Amniotic epithelial cell (primary cell): ENCODE results near the gene PLEKHA4.

Experiments
- DNase-seq: peaks from one replicate; pipeline ENCODE4 v3.0.0-alpha.2; 2010; ENCODE audit warnings: low read depth

The PLEKHA4 gene

DNA sequence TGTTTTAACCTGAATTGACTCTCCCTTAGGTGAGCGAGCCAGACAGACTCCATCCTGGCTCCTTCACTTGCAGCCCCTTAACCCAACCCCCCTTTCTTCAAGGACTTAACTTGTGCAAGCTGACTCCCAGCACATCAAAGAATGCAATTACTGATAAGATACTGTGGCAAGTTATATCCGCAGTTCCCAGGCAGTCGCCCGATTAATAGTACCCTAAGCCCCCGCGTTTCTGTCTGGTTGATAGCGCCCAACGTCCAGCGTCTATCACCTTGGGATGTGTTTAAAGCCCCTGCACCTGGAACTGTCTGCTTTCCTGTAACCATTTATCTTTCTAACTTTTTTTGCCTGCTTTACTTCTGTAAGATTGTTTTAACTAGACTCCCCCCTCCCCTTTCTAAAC is 38.3 kb downstream of the PLEKHA4 start:
- peak; percentile 43 for DNase-seq

DNA sequence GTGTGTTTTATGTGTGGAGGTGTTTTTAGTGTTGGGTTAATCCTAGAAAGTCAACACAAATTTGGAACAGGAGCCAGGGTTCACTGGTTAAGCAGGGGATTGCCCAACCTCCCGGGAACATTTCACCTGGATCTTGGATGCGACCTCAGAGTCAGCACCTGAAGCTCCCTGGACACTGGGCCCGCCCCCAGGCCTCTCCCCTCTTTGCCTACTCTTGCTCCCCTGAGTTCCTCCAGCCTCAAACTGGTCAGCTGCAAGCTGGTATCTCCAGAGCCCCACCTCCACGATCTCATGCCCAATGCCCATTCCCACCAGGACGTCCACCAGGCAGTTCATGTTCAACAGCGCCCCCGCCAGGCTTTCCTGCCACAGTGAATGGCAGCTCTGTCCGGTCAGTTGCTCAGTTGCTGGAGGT is 41.8 kb downstream of the PLEKHA4 start:
- DNase-seq = no peak

DNA sequence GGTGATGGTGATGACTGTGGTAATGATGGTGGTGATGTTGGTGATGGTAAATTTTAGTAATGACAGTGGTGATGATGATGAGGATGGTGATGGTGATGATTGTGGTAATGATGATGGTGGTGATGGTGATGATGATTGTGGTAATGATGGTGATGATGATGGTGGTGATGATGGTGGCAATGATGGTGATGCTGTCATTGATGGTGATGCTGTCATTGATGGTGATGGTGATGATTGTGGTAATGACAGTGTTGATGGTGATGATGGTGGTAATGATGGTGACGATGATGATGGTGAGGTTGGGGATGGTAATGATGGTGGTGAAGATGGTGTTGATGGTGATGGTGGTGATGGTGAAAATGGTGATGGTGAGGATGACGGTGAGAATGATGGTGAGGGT is 45.9 kb downstream of the PLEKHA4 start:
- no peak for DNase-seq

DNA sequence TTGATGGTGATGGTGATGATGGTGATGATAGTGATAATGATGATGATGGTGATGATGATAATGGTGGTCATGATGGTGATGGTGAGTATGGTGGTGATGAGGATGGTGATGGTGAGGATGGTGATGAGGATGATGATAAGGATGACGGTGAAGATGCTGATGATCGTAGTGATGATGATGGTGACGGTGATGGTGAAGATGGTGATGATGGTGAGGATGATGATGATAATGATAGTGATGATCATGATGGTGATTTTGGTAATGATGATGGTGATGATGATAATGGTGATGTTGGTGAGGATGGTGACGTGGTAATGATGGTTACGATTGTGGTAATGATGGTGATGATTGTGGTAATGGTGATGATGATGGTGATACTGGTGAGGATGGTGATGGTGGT is 46.8 kb downstream of the PLEKHA4 start:
- no peak for DNase-seq

DNA sequence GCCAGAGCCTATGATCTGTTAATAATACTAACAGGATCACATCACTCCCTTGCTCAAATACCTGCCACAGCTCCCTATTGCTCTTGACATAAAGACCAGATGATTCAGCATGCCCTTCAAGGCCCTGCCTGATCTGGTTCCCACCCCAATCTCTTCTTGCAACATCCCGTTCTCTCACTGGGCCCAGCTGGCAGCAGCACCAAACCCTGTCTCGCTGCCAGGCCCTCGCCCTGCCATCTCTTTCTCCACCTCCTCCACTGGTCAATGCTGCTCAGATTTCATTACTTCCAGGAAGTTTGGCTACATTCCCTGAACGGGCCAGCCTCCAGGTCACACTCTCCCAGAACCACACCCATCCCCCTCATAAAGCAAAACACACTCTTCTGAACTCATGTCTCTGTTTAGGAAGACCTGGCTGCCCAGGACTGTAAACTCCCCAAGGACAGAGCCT is 49.0 kb downstream of the PLEKHA4 start:
- DNase-seq = peak; percentile 89

DNA sequence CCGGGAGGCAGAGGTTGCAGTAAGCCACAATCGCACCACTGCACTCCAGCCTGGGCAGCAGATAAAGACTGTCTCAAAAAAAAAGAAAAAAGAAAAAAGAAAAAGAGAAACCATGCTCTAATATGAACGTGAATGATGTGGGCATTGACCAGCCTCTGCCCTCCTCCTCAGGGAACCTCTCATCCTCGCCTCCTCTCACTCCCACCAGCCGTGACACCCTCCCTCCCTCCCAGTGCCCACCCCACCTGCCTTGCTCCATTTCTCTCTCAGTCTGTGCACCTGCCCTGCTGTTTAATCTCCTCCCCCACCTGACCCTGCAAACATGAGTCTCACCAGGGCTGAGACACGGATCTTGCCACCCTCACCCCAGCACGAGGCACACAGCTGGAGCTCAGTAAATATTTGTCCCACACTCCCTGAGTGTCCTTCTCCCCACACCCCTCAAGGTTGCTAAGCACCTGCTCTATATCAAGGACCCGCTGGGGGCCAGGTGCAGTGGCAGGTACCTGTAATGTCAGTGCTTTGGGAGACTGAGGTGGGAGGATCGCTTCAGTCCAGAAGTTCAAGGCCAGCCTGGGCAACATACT is 50.1 kb downstream of the PLEKHA4 start:
- DNase-seq = no peak

DNA sequence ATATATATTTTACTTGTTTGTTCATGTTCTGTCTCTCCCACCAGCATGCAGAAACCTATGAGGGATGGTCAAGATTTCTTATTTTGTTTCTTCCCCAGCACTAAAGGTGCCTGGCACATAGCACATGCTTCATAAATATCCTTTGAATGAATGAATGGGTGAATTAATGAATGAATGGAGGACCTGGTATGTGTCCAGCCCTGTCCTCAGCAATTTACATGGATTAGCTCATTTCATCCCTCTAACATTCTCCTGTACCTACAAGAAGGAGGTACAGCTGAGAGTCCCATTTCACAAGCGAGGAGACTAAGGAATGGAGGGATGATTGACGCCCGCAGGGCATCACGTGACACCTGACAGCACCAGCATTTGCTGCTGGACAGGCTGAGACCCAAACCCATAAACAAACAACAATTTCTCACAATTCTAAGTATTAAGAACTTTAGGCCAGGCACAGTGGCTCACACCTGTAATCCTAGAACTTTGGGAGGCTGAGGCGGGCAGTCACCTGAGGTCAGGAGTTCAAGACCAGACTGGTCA is 50.8 kb downstream of the PLEKHA4 start:
- DNase-seq = no peak

DNA sequence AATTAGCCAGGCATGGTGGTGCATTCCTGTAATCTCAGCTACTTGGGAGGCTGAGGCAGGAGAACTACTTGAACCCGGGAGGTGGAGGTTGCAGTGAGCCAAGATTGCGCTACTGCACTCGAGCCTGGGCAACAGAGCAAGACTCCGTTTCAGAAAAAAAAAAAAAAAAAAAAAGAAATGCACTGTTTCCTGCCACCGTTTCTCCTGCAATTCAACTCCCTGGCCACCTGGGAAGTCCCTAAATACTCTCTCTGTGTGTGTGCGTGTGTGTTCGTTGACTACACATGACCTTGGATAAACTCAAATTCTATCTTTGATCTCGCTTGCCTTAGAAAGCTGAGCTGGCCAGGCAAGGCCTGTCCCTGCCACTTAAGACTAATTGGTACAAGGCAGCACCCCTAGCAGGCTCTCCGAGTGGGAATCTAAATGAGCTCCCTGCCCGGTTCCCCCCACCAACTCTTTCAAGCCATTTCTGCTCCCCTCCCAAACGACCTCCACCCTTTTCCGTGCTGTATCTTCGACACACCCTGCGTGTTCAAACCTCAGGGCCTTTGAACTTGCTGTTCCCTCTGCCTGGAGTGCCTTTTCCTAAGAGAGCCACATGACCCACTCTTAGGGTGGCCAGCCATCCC is 52.4 kb downstream of the PLEKHA4 start:
- no peak for DNase-seq

DNA sequence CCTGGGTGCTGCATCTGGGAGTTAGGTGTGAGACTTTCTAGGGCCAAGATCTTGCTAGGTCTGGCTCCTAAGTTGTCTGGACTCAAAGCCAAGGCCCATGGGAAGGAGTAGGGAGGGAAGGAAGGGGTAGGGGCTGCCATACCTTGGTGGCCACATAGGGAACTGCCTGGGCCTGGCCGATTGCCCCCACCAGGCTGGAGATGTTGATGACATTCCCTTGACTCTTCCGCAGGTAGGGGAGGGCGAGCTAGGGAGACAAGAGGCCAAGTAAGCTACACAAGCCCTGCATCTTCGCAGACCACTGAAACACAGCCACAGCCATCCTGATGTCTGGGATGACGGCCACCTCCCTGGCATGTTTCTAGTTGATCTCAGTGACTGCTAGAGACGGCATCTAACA is 53.5 kb downstream of the PLEKHA4 start:
- no peak for DNase-seq

DNA sequence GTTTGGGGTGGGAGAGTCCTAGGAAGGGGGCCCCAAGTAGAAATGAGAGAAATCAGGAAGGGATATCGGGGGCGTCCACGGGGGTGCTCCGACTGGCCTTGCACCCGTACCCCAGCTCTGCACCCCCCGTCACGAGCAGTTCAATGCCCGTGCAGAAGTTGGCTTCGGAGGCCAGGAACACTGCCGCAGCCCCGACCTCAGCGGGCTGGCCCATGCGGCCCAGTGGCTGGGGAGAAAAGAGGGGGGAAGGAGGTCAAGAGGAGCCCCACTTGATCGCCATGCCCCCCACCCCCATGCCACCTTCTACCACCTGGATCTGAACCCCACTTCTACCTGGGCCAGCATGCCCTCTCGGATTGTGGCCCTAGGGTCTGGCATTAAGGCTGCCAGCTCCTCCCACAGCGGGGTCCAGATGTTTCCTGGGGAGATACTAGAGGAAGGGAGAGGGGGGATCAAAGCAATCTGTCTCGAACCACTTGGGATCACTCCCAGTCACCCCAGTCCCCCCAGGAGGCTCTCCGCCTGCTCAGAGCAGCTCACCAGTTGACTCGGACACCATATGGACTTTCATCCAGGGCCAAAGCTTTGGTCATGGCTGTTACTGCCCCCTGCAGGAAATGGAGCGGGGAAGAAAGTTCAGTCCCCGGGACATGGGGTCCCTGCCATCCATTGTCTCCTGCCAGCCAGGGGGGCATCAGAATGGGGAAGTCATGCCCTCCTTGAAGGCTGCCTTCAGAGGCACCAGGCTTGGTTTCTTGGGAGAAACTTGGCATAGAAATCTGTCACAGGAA is 55.1 kb downstream of the PLEKHA4 start:
- DNase-seq = no peak

DNA sequence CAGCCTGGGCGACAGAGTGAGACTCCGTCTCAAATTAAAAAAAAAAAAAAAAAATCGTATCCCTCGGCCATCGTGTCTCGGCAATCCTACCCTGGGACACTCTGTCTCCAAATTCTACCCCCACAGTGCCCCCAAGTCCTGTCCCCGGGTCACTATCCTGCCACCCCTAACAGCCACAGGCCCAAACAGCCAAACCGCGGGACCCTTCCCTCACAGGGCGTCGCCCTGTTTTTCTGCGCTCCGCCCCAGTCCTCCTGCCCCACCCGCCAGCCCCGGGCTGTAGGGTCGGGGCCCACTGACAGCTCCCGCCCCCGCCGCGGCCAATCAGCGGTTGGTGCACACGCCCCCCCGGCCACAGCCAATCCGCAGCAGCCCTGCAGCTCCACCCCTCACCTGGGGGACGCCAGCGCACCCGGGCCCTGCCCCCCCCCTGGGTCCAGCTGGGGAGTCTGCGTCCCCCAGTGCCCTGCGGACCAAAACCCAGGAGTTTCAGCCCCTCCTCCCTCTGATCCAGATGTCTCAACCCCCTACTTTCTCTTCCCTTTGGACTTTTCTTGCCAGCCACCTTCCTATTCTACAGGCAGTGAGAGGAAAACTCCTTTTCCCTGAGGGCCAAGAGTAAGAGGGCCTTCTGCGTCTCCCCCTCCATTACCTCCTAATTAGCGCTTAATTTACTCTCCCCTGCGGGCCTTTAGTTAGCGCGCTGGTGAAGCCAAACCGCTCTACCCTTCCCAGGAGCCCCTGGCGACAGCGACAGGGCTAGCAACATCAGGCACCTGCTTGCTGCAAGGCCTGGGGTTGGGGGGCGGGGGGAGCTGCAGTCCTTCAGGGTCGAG is 56.1 kb downstream of the PLEKHA4 start:
- DNase-seq = peak; percentile 62

DNA sequence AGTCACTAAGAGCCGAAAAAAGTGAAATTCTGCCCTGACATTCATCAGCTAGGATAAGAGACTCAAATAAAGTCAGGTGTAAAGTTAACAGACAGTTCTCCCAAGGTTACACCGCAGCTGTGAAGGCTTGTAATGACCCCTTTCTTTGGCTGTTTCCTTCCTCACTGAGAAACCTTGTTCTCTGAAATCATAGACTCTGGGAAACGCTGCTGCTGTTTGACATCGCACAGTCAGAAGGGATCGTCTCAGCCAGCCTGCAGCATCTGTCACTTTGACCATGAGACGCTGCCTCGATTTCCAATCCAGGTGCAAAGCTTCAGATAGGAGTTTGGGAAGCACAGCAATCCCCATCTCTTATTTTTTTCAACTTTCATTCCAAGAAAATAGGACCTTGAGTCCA is 58.3 kb downstream of the PLEKHA4 start:
- DNase-seq = no peak

DNA sequence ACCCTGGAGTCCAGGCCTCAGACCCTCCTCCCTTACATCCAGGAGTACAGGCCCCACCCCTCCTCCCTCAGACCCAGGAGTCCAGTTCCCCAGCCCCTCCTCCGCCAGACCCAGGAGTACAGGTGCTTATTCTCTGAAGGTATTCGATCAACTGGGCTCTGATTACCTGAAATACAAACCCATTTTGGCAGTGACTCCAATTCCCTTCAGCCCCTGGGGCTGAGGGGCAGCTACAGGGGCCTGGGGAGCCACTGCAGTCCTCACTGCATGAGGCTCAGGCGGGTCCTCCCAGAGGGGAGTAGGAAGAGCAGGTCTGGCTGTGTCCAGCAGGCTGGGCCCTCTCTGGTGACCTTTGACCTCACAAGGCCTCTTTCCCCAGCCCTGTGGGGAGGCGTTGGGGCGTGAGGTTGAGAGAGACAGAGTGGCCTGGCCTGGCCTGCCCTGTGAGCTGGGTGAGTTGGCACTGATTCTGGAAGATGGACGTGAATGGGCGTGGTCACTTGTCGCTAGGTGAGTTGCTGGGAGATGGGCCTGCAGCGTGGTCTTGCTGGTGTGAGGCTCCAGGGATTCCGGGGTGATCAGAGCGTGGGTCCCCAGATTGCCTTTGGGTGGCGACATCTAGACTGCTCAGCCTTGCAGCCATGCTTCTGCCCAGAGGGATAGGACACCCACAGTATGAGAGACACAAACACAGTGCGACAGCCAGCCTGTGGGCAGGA is 60.7 kb downstream of the PLEKHA4 start:
- no peak for DNase-seq

DNA sequence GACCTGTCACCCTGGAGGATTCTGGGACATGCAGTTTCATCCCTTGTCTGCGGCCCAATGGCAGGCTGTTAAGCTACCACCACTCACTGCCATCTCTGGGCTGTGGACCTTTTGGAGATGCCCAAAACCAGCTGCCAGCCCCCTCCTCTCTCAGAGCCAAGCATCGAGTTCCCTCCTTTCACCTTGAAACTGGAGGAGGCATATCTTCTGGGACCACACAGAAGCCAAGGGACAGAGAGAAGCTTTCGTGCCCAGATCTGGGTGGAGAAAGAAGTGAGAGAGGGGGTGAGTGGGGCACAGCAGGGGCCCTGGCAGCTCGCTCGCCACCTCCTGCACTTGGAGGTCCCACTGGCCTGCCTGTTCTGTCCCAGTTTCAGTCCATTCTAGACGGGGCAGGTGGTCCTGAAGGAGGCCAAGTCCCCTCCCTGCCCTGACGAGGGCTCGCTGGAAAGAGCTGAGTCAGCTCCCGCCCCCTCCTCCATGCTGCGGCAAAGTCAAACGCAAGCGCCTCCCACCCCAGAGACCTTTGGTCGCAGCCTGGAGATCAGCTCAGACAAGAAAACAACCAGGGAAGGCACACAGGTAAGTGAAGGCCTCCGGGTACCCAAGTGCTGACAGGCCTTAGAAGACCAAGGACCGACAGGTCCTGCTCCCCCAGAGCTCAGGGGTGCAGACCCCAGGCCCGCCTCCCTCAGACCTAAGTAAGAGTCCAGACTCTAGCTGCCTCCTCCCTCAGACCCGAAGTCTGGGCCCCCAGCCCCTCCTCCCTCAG is 61.4 kb downstream of the PLEKHA4 start:
- peak; percentile 57 for DNase-seq

DNA sequence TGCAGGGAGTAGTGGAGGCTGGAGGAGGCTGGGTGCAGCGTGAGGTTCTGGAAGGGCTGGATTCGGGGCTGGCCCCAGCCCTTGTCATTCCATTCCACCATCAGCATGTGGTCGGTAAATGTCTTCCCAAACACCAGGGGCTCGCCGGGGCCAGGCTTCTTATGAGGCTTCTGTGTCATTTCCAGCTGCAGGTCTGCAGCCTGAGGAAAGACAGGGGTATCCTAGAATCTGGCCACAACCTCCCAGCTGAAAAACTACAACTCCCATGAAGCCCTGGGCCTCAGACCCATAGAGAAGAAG is 61.9 kb downstream of the PLEKHA4 start:
- DNase-seq = no peak

DNA sequence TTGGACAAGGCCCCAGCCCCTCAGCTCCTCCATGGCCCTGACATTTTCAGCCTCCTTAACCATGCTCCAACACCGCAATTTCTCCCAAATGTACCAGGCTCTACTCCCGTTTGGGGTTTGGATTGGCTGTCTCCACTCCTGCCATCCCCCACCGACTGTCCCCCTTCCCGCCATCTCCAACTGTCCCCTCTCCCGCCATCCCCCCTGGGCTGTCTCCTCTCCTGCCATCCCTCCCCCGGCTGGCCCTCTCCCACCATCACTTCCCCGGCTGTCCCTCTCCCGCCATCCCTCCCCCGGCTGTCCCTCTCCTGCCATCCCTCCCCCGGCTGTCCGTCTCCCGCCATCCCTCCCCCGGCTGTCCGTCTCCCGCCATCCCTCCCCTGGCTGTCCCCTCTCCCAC is 63.0 kb downstream of the PLEKHA4 start:
- DNase-seq = no peak

DNA sequence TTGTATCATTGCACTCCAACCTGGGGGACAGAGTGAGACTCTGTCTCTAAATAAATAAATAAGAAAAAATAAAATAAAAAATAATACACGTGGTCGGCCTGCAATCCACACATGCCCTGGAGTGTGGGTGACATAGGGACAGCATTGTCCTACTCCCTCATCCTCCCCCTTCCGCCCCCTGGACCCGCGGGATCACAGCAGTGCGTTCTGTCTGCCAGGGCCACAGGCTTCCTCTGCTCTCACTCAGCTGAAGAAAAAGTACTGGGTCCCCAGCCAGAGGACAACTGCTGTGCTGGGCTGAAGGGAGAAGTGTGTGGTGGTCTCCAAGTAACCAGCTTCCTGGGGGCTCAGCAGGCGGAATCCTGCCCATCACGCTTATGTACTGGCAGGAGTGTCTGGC is 63.9 kb downstream of the PLEKHA4 start:
- no peak for DNase-seq

DNA sequence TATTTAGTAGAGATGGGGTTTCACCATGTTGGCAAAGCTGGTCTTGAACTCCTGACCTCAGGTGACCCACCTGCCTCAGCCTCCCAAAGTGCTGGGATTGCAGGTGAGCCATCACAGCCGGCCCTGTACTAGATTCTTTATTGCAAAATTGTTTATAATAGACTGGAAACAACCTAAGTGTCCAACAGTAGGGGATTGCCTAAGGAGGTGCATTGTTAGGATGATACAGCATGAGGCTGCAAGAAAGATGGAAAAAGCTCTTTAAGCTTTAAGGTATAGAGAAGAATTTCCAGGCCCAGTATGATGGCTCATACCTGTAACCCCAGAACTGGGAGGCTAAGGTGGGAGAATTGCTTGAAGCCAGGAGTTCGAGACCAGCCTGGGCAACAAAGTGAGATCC is 65.8 kb downstream of the PLEKHA4 start:
- no peak for DNase-seq

DNA sequence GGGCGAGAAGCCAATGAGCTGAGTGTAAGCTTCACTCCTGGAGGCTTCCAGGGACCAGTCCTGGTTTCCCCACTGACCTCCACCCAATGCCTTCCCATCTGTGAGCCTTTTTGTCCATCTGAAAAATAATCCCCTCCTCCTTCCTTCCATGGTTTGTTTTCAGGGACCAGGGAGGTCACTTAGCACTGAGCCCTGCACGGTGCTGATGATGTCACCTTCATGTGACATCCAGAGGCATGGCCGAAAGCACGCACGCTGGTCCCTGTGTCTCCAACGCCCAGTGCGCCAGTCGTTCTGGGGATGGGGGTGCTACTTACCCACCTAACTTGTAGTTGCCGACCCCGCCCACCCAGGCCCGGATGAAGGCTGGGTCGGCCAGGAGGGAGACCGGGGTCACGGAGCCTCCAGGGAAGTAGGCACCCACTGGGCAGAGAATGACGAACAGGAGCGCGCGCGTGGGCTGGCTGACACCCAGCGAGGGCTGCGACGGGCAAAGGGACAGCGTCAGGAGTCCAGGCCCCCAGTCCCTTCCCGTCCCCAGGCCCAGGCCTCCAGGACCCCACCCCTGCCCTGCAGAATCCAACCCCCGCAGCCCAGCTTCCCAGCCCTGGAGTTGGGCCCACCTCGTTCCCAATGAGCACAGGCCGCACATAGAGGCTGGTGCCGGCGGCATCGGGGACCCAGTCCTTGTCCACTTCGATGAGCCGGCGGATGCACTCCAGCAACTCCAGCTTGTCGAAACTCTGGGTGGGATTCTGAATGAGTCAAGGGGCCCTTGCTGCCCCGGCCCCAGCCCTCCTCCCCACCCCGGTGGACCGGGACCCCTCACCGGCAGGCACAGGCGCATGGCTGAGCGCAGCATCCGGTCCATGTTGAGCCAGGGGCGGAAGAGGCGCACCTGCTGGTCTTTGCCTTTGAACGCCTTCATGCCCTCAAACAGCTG is 68.8 kb downstream of the PLEKHA4 start:
- DNase-seq = no peak

DNA sequence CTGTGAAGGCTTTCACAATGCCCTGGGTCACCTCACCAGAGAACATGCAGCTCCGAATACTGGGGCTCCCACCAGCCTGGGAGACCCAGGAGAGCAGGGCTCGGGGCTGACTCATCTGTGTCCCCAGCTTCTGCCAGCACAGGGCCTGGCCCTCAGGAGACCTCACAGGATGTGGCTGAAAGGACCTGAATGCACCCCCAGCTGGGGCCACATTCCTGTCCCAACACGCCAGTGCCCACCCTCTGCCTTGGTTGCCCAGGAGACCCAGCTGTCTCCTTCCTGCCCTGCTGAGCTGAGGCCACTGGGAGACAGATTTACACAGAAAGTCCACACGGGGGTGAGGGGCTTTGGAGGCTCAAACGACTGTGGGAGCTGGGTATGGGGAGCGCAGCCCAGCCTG is 69.5 kb downstream of the PLEKHA4 start:
- no peak for DNase-seq
